GM23338 (cell line): ENCODE results near the gene COL18A1. TPM values are rescaled to one million over a fixed set of nuclear protein-coding genes. Genes with fewer than 3 reads are reported as not detected.

Experiments used
- ATAC-seq: fragments of 200-7000 bp; cut with Tn5 transposase; 3 replicates; pipeline ENCODE4 v1.9.1; 2020
- DNase-seq: peaks from one replicate; pipeline ENCODE4 v3.0.0-alpha.2; 2015; ENCODE audit warnings: low spot score
- H2AFZ ChIP-seq: fragments of 200-600 bp; sonication (generic); 2 replicates; pipeline ENCODE4 v1.8.0; 2016; ENCODE audit warnings: antibody characterized with exemption, mild to moderate bottlenecking, moderate library complexity
- H3F3A ChIP-seq: fragments of 200-600 bp; sonication (generic); replicated peaks from 2 replicates; pipeline ENCODE4 v1.8.0; 2017; ENCODE audit warnings: antibody characterized with exemption, mixed run types, low read depth
- H3K27ac ChIP-seq: fragments of 200-600 bp; sonication (generic); 2 replicates; pipeline ENCODE4 v1.6.1; 2016; ENCODE audit warnings: low read depth
- H3K27me3 ChIP-seq: fragments of 200-600 bp; sonication (generic); 2 replicates; pipeline ENCODE4 v1.8.0; 2016; ENCODE audit warnings: mild to moderate bottlenecking, mixed run types, moderate library complexity; ENCODE audit not compliant: insufficient read depth
- H3K36me3 ChIP-seq: fragments of 200-600 bp; sonication (generic); 2 replicates; pipeline ENCODE4 v1.8.0; 2016; ENCODE audit warnings: mild to moderate bottlenecking; ENCODE audit not compliant: insufficient read depth
- H3K4me1 ChIP-seq: fragments of 200-600 bp; sonication (generic); 2 replicates; pipeline ENCODE4 v1.8.0; 2016; ENCODE audit warnings: mild to moderate bottlenecking, moderate library complexity; ENCODE audit not compliant: insufficient read depth
- H3K4me2 ChIP-seq: fragments of 200-600 bp; sonication (generic); 2 replicates; pipeline ENCODE4 v1.7.1; 2017; ENCODE audit warnings: mixed run types
- H3K4me3 ChIP-seq: fragments of 200-600 bp; sonication (generic); 2 replicates; pipeline ENCODE4 v1.6.1; 2016; ENCODE audit warnings: mixed run types
- H3K79me2 ChIP-seq: fragments of 200-600 bp; sonication (generic); replicated peaks from 2 replicates; pipeline ENCODE4 v1.8.0; 2017; ENCODE audit warnings: mild to moderate bottlenecking; ENCODE audit not compliant: insufficient read depth
- H3K9me2 ChIP-seq: fragments of 200-600 bp; sonication (generic); 2 replicates; pipeline ENCODE4 v1.8.0; 2017; ENCODE audit not compliant: insufficient read depth
- H4K20me1 ChIP-seq: fragments of 200-600 bp; sonication (generic); replicated peaks from 2 replicates; pipeline ENCODE4 v1.8.0; 2017; ENCODE audit warnings: mild to moderate bottlenecking; ENCODE audit not compliant: insufficient read depth
- H3K27ac Mint-ChIP-seq: 2 replicates; pipeline ENCODE4 v1.8.0; 2020; ENCODE audit warnings: inconsistent platforms, mild to moderate bottlenecking, moderate library complexity, mixed read lengths
- H3K27me3 Mint-ChIP-seq: 3 replicates; pipeline ENCODE4 v1.8.0; 2022; ENCODE audit warnings: low read depth, mild to moderate bottlenecking, moderate library complexity, mixed read lengths, inconsistent platforms; ENCODE audit not compliant: insufficient read depth, poor library complexity
- H3K36me3 Mint-ChIP-seq: 3 replicates; pipeline ENCODE4 v1.8.0; 2021; ENCODE audit warnings: low read depth, mild to moderate bottlenecking, inconsistent platforms, moderate library complexity, mixed read lengths
- H3K4me1 Mint-ChIP-seq: 3 replicates; pipeline ENCODE4 v1.8.0; 2020; ENCODE audit warnings: mild to moderate bottlenecking, inconsistent platforms, mixed read lengths
- H3K4me3 Mint-ChIP-seq: 3 replicates; pipeline ENCODE4 v1.8.0; 2021; ENCODE audit warnings: moderate library complexity, mild to moderate bottlenecking, inconsistent platforms, mixed read lengths
- H3K9me3 Mint-ChIP-seq: 3 replicates; pipeline ENCODE4 v1.8.0; 2020; ENCODE audit warnings: moderate library complexity, mild to moderate bottlenecking, inconsistent platforms, mixed read lengths
- EZH2phosphoT487 ChIP-seq: fragments of 200-600 bp; sonication (generic); IDR thresholded peaks from one replicate; pipeline ENCODE4 v1.8.1; 2018; ENCODE audit warnings: antibody characterized with exemption; ENCODE audit not compliant: unreplicated experiment
- NANOG ChIP-seq: IDR thresholded peaks from 2 replicates; pipeline ENCODE4 v1.6.1; 2016; ENCODE audit warnings: antibody characterized with exemption, borderline replicate concordance
- POLR2AphosphoS5 ChIP-seq: IDR thresholded peaks from 2 replicates; pipeline ENCODE4 v1.6.1; 2016; ENCODE audit warnings: antibody characterized with exemption, low read depth
- STAT1 ChIP-seq: IDR thresholded peaks from one replicate; pipeline ENCODE4 v1.6.1; 2016; ENCODE audit warnings: antibody characterized with exemption; ENCODE audit not compliant: unreplicated experiment
- polyA plus RNA-seq: library from polyadenylated mRNA; unstranded; fragments of >200 nt; fragmentation: Nextera tagmentation; extraction: Ambion mirVana; gene quantifications from 2 replicates; pipeline ENCODE4 v1.2.1, GENCODE V29; 2016
- total RNA-seq: library from RNA; depleted of rRNA; stranded (reverse); fragments of >200 nt; shearing (Covaris generic); gene quantifications from 2 replicates; pipeline ENCODE4 v1.2.3, GENCODE V29; 2014
- TF ChIP-seq, protein P1 (sequence below): fragments of 250-450 bp; sonication (Bioruptor Pico); IDR thresholded peaks from 2 replicates; pipeline ENCODE4 v1.5.0; 2020; ENCODE audit warnings: mild to moderate bottlenecking, moderate library complexity
- TF ChIP-seq, protein P2 (sequence below), 2 experiments: fragments of 200-600 bp in 1 of 2; sonication (generic) in 1 of 2; conservative IDR thresholded peaks; 2 replicates each; pipeline versions ENCODE4 v1.5.1 to v1.6.1; 2016 to 2017; ENCODE audit warnings: antibody characterized with exemption in 2 of 2, low read depth in 2 of 2, mild to moderate bottlenecking in 2 of 2, moderate library complexity in 1 of 2

Gene COL18A1
- total and polyA plus RNA-seq, 2 experiments from 2014 or later: 38.4 to 430 TPM

DNA sequence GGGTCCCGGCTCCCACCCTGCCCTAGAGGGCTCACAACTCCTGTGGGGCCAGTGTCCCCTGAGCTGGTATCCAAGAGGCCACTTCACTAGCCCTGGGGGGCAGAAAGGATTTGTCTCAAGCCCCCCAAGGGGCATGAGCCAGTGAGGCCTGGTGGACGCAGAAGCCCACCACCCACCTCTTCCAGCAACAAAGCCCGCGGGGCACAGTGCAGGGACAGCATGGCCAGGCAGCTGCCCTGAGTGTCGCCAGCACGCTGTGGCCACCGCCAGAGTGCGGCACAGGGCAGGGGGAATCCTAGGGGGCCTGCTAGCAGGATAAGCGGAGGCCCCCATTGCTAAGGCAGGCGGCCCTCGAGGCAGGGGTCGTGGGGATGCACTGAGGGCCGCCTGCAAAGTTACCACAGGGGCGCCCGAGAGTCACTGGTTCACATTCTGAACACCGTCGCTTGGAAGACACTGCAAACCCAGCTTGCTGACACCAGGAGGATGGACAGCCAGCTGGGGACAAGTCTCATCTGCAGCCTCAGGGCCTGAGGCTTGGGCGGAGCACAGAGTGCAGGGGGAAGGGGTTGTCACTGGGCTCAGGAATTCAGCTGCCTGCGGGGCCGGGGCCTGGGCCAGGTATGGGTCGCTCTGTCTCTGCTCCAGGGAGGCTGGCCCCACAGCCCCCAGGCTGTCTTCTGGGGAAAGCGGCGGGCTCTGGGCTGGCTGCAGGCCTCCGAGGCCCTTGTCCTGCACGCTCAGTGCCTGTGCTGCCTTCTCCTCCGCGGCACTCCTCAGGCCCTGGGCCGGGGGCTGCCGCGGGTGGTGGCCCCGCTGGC lies 110.5 kb downstream of the COL18A1 start:
- Histone ChIP-seq H3K9me2 (no peaks in the 10 kb centered on the region), H4K20me1 (no peaks in the 10 kb centered on the region; the same call in 1 of the 2 replicates), H3K4me2 (no peak overlapping the region), H3K79me2 (peaks cover 6% of the 10 kb centered on the region; the same call in 1 of the 2 replicates), H2AFZ (no peak overlapping the region), H3K4me3 (no peak overlapping the region), H3K27ac (no peak overlapping the region), H3F3A (peaks cover 15% of the 10 kb centered on the region), H3K4me1 (no peaks in the 10 kb centered on the region), H3K36me3 (peaks cover 14% of the 10 kb centered on the region), H3K27me3 (no peaks in the 10 kb centered on the region)
- ATAC-seq (peak; percentile 25), DNase-seq (peak; percentile 57)
- Mint-ChIP-seq H3K27ac (no peak overlapping the region), H3K9me3 (peaks cover 34% of the 10 kb centered on the region), H3K4me3 (no peak overlapping the region; the same call in 2 of the 3 replicates), H3K27me3 (peaks cover 12% of the 10 kb centered on the region), H3K4me1 (no peaks in the 10 kb centered on the region), H3K36me3 (peaks cover 58% of the 10 kb centered on the region)
- TF ChIP-seq STAT1: no peak
- TF ChIP-seq, protein P1, sequence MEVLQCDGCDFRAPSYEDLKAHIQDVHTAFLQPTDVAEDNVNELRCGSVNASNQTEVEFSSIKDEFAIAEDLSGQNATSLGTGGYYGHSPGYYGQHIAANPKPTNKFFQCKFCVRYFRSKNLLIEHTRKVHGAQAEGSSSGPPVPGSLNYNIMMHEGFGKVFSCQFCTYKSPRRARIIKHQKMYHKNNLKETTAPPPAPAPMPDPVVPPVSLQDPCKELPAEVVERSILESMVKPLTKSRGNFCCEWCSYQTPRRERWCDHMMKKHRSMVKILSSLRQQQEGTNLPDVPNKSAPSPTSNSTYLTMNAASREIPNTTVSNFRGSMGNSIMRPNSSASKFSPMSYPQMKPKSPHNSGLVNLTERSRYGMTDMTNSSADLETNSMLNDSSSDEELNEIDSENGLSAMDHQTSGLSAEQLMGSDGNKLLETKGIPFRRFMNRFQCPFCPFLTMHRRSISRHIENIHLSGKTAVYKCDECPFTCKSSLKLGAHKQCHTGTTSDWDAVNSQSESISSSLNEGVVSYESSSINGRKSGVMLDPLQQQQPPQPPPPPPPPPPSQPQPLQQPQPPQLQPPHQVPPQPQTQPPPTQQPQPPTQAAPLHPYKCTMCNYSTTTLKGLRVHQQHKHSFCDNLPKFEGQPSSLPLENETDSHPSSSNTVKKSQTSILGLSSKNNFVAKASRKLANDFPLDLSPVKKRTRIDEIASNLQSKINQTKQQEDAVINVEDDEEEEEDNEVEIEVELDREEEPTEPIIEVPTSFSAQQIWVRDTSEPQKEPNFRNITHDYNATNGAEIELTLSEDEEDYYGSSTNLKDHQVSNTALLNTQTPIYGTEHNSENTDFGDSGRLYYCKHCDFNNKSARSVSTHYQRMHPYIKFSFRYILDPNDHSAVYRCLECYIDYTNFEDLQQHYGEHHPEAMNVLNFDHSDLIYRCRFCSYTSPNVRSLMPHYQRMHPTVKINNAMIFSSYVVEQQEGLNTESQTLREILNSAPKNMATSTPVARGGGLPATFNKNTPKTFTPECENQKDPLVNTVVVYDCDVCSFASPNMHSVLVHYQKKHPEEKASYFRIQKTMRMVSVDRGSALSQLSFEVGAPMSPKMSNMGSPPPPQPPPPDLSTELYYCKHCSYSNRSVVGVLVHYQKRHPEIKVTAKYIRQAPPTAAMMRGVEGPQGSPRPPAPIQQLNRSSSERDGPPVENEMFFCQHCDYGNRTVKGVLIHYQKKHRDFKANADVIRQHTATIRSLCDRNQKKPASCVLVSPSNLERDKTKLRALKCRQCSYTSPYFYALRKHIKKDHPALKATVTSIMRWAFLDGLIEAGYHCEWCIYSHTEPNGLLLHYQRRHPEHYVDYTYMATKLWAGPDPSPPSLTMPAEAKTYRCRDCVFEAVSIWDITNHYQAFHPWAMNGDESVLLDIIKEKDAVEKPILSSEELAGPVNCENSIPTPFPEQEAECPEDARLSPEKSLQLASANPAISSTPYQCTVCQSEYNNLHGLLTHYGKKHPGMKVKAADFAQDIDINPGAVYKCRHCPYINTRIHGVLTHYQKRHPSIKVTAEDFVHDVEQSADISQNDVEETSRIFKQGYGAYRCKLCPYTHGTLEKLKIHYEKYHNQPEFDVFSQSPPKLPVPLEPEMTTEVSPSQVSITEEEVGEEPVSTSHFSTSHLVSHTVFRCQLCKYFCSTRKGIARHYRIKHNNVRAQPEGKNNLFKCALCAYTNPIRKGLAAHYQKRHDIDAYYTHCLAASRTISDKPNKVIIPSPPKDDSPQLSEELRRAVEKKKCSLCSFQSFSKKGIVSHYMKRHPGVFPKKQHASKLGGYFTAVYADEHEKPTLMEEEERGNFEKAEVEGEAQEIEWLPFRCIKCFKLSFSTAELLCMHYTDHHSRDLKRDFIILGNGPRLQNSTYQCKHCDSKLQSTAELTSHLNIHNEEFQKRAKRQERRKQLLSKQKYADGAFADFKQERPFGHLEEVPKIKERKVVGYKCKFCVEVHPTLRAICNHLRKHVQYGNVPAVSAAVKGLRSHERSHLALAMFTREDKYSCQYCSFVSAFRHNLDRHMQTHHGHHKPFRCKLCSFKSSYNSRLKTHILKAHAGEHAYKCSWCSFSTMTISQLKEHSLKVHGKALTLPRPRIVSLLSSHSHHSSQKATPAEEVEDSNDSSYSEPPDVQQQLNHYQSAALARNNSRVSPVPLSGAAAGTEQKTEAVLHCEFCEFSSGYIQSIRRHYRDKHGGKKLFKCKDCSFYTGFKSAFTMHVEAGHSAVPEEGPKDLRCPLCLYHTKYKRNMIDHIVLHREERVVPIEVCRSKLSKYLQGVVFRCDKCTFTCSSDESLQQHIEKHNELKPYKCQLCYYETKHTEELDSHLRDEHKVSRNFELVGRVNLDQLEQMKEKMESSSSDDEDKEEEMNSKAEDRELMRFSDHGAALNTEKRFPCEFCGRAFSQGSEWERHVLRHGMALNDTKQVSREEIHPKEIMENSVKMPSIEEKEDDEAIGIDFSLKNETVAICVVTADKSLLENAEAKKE: no peak
- TF ChIP-seq POLR2AphosphoS5: no peak
- no peak for TF ChIP-seq NANOG
- TF ChIP-seq, protein P2, sequence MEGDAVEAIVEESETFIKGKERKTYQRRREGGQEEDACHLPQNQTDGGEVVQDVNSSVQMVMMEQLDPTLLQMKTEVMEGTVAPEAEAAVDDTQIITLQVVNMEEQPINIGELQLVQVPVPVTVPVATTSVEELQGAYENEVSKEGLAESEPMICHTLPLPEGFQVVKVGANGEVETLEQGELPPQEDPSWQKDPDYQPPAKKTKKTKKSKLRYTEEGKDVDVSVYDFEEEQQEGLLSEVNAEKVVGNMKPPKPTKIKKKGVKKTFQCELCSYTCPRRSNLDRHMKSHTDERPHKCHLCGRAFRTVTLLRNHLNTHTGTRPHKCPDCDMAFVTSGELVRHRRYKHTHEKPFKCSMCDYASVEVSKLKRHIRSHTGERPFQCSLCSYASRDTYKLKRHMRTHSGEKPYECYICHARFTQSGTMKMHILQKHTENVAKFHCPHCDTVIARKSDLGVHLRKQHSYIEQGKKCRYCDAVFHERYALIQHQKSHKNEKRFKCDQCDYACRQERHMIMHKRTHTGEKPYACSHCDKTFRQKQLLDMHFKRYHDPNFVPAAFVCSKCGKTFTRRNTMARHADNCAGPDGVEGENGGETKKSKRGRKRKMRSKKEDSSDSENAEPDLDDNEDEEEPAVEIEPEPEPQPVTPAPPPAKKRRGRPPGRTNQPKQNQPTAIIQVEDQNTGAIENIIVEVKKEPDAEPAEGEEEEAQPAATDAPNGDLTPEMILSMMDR (conservative IDR thresholded peaks at IDR 0.05; ENCODE audit: low read depth in 2 of 2): peak; percentile 16 to 22; a peak in 2 of 4 replicates
- no peak for TF ChIP-seq EZH2phosphoT487
